Stimulated activated CD4-positive, alpha-beta T cell treated with anti-CD3 and anti-CD28 coated beads, Interleukin-2, amount 100 ng/mL, for 48 hours (primary cell): Measurements from ENCODE around the gene TAF1A.
A peak's percentile ranks its signal among the peaks of the same experiment; 100 is the strongest.
"Not testable (repeated sequence)": the region's sequence is repeated elsewhere in the genome, so short reads cannot be mapped to it uniquely, and the experiment has no call there.

Experiments used
- DNase-seq, 2 donors: peaks; one replicate each; pipeline ENCODE4 v3.0.0-alpha.2; 2020

TAF1A gene

DNA sequence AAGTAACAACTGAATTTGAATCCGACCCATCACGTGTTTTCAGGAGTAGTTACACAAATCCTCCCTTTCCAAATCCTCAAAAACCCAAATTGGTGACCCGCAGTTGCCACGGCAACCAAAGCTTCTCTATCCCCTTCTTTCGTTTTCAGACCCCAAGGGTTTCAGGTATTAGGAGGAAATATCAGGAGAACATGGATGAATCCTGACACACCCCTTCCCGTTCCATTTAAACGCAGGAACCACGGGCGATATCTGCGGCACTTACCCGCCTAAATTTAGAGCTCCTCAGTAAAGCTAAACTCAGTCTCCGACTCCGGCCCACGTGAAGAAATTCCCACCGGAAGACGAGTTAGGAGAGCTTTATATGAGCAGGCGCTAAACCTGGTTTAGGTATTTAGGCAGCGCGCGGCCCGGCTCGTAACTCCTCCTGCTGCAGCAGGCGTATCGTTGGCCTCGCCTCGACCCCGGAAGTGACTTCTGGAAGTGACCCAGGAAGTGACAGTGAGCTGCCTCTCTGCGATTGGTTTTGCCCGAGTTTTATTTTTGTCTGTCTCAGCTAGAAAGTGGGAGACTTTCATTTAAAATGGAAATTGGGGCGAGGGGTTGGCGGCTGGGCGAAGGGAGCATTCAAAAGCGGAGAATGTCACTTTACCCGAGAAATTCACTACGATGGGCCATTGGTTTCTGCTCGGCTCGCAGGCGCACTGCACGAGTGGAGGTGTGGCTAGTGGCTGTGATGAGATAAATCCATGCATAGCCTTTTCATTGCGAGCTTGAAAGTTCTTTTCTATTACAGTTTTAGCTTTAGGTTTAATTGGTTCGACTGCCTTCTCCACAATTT, at the start of gene TAF1A:
TAF1A (minus strand) TSS at position 472 of the 841 bp plus-strand sequence.
- peak; percentile 70 to 75 for DNase-seq

DNA sequence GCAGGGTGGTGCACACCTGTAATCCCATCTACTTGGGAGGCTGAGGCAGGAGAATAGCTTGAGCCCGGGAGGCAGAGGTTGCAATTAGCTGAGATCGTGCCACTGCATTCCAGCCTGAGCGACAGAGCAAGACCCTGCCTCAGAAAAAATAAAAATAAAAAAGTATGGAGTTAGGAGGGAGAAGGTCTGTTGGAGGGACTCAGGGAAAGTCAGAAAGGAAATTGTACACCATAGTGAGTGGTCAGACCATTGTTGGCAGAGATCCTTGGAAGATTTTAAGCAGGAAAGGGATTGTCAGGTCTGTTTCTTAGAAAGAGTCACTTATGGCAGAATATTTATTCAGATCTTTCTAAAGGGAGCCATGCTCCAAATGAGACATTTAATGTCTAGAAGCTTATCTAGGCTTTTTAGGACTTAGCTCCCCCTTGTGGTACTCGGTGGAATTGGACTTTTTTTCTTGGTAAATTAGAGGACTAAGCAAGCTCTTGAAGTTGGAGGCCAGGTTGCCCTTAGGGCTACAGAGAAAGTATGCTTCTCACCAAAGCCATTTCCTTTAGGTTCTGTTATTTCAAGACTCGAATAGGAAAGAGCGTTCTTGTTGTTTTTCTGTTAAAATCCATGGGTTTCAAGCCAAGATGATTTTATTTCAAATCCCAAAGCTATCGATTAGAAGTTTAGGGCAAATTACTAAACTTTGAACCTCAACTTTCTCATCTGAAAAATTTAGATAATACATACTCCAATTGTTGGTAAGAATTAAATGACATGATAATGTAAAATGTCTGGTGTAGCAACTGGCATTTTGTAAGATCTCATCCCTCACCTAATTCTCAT, 44.7 kb upstream of the TAF1A start:
- DNase-seq: peak; percentile 65 to 78

DNA sequence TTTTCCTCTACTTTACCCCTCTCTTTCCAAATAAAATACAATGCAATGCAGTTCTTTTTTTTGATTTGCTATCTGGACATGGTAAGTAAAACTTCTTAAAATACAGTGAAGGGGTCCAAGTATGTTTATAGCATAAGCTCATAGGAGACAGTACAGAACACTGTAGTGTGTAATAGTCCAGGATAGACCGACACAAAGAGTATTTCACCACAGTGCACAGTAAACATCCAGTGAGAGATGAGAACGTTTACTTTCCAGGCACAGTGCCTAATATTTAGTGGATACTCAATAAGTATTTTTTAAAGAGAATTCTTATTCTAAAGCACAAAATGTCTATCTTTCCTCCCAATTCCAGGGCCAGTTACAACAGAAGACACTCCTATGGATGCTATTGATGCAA, 43.0 kb upstream of the TAF1A start:
- no peak for DNase-seq

DNA sequence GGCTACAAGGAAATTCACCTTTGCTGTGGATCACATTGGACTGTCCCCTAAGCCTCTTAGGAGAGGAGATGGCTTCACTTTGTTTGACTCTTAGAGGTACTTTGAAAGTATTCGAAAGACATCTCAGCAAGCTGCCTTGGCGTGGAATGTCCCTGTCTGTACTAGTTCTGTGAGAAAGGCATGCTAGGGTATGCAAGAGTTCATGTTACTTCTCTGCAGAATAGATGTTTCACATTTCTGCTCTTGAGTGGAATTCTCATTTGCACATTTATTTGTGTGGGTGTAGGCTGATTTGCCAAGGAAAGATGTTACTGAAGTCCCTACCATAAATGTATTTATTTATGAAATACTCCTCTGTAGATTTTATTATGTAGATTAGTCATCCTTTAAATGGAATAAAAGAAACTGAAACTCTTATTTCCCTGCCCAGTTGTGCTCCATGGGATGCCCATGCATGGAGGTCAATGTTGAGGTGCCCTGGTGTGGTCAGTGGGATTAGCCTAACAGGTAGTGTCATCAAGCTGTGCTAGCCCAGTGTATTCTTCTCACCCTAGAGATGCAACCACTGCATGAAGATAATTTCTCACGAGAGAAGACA, 42.0 kb upstream of the TAF1A start:
- DNase-seq: no peak

DNA sequence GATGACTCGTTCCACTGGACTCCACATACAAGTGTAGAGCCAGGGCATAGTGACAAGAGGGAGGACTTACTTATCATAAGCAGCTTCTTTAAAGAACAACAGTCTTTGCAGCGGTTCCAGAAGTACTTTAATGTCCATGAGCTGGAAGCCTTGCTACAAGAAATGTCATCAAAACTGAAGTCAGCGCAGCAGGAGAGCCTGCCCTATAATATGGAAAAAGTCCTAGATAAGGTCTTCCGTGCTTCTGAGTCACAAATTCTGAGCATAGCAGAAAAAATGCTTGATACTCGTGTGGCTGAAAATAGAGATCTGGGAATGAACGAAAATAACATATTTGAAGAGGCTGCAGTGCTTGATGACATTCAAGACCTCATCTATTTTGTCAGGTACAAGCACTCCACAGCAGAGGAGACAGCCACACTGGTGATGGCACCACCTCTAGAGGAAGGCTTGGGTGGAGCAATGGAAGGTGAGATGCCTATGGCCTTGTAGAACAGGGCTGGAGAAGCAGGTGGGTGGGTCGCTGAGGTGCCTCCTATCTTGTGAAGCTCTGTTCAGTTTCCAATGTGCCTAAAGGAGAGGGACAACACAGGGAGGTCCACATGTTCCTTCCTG, 40.3 kb upstream of the TAF1A start:
- DNase-seq: no peak

DNA sequence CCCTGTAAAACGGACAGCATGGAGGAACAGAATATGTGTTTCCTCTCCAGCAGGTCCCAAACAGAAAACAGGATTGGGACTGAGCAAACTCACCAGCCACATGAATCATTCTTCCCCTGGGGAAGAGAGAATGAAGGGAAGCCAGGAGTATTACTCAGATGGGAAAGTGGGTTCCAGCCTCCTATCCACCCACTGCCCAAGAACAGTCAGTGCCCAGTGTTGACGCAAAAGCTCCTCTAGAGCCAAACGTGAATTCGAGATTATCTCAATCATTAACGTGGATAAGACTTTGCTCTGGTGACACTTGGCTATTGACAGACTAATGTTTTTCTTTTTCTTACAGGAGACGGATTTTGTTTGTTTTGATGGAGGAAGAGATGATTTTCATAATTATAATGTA, 37.5 kb upstream of the TAF1A start:
- DNase-seq: no peak

DNA sequence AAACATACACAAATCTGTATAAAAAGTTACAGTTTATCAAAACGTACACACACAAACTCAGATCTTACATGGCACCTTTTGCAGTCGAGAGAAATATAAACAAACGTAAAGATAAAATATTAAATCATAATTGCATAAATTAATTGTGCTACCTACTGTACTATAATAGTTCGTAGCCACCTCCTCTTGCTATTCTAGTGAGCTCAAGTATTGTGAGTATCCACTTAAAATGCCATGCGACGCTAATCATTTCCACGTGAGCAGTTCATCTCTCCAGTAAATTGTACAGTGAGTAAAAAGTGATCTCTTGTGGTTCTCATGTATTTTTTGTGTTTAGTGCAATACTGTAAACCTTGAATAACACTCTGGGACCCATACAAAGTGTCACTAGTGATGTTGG, 34.5 kb upstream of the TAF1A start:
- no peak for DNase-seq

DNA sequence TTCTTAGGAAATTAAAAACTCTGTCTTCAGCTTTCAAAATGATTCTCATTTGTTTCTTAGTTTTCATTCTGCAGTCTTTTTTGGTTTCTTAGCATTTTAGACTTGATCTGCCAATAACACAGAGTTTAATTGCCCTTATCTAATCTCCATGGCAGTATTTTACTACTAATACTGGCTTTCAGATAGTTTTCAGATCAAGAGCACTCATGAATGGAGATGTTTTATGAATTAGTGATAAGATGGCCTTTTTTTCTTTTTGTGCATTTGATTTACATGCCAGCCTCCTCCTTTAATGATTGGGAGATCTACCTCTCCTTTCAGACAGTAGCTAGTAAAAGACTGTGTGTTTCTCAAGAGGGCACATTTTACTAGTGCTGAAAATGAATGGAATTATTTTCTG, 33.7 kb upstream of the TAF1A start:
- DNase-seq: no peak

DNA sequence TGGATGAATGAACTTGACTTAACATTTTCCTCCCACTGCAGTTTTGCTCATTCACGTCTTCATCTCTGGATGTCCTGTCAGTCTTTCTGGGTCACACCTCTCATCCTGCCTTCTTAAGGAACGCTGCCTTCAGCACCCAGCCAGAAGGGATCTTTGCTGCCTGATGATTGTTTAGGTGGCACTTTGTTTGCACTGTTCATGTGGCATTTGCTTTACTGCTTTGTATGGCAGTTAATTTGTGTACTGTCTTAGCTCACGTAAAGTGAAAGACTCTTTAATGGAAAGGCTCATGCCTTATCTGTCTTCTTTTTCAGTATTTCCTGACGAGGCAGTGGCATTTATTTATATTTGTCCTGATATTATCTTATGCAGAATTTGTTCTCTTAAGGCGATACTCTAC, 33.0 kb upstream of the TAF1A start:
- DNase-seq: no peak

DNA sequence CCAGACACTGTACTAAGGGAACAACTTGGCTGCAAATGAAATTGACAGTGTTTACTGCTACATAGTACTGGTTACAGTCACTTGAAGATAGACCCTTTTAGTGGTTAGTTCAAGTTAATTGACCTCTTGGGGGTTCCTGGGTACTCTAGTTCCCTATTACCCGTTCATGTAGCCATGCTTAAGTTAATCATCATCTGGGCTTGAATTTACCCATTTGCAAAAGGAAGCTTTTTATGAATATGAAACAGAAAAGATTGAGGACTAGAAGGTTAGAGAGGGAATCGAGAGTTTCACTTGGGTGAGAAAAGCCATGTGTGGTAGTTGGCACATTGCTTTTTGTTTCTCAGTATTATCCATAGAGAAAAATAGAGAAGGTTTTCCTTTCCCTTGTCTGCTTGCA, 30.8 kb upstream of the TAF1A start:
- DNase-seq: no peak

DNA sequence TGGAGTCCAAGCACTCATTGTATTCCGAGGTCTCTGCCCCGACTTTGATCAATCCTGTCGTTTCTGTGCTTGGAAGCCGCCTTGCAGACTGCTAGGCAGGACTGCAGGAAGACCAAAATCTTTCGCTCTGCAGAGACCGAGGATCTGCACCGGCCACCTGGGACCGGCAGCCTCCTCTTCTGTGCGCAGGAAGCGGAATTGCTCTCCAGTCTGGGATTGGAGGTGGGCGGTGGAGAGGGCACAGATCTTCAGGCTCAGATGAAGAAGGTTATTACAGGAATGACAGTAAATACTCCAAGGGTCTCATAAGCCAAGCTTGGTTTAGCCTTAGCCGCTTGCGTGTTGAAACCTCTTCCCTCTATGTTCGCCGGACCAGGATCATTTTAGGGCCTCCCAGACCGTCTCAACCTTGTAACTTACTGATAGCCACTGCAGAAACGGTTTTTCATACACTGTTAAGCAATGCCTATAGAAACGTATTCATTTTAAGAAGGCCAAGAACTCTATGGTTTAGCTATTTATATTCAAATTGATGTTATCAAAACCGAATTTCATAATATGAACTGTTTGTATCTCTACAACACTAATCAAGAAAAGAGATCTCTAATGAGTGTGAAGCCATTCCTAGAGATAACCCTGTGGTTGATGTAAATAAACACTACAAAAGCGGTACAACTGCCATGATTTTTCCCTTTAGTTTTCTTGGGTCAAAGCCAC, 29.3 kb upstream of the TAF1A start:
- DNase-seq: no peak

DNA sequence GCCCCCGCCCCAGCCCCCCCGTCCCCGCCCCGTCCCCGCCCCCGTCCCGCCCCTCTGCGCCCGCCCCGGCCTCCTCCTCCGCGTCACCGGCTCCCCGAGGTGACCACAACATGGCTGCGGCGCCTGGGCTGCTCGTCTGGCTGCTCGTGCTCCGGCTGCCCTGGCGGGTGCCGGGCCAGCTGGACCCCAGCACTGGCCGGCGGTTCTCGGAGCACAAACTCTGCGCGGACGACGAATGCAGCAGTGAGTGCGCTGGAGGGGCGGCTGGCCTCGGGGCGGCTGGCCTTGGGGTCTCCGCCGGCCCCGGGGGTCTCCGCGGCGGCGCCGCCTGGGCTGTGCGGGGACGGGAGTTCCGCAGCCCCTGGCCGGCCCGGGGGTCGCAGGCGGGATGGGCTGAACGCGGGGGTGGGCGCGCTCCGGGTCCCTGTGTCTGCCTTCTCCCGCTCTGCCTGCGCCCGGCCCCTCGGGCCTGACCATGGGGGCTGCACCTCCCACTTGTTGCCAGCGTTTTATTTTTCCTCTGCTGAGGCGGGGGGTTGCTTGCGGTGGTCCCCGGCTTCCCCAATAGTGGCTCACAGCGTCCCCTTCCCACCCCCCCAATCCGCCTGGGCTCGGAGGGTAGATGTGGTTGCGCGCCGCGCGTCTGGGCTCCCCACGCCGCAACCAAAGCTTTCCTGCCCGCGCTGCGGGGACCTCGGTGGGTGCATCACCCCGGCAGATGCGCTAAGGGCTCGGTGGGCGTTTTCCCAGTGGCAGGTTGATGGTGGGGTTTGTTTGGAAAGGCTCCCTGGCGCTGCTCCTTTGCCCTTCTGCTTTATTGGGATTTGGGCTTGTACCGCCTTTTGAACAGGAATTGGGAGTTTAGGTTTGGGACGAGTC, 28.5 kb upstream of the TAF1A start, which contains the start of gene MIA3:
MIA3 (plus strand) TSS at position 97 of the 879 bp plus-strand sequence; CDS start at position 111, 14 bp downstream.
- DNase-seq: peak; percentile 59 to 65

DNA sequence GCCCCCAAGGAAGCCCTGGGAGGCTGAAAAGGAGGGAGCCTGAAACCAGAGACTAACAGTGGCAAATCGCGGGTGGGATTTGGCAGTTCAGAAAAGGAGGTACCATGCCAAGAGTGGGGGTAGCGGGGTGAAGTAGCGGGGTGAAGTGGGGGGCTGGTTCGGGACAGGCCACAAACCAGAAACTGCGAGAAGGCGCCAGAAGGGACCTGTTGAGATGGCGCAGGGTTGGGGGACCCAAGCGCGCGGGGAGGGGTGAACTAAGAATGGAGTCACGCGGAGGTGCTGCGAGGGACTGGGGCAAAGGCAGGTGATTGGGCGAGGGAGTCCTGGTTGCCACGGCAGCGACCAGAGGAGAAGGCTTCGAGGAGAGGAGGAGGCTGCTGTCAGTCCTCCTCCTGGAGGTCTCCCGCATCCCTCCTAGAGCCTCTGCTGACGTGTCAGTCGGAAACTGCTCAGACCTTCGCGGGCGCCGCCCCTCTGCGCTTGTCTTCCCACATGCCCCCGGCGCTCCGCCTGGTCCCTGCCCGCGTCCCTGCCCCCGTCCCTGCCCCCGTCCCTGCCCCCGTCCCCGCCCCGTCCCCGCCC, 27.7 kb upstream of the TAF1A start:
- peak; percentile 74 to 77 for DNase-seq

DNA sequence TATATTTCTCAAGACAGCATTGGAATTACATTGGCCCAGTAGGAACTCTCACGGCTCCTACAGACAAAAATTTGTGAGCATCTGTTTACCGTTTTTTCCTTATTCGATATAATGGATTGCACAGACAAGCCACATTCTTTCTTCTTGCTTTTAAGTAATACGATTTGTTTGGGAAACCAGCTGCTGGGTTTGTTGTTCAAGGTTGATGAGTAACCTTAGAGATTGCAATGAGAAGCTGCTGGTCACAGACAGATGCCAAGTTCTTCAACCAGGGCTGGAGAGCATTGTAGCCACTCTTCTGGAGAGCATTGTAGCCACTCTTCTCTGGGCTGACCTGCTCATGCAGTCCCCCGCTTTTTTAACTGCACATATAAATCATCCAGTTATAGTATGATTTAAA, 26.8 kb upstream of the TAF1A start:
- DNase-seq: no peak

DNA sequence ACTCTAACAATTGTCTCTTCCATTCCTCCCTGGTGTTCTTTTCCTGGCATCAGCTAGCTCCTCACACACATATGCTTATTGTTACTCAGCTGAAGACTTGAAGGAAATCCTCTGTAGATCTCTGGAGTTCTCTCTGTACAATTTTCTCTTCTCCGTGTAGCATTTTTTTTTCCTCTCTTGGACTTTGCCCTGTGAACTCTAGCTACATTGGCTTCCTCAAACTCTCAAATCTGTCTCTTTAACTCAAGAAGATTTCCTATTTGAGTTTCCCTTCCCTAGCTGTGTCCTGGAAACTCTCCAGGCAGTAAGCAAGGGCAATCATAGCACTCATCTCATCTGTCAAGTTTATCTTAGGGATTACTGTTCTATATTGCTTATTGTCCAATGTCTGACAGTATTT, 23.9 kb upstream of the TAF1A start:
- no peak for DNase-seq

DNA sequence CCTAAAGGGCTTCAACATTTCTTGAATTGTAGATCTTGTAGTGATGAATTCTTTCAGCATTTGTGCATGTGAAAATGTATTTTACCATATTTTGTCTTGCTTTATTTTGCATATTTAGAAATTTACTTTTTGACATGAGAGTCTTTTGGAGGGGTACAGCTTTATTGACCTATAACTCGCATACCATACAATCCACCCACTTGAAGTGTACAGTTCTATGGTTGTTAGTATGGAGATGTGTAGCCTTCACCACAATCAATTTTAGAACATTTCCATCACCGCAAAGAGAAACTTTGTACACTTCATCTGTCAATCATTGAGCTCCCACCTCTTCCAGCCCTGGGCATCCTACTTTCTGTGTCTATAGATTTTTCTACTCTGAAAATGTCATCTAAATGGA, 21.0 kb upstream of the TAF1A start:
- no peak for DNase-seq

DNA sequence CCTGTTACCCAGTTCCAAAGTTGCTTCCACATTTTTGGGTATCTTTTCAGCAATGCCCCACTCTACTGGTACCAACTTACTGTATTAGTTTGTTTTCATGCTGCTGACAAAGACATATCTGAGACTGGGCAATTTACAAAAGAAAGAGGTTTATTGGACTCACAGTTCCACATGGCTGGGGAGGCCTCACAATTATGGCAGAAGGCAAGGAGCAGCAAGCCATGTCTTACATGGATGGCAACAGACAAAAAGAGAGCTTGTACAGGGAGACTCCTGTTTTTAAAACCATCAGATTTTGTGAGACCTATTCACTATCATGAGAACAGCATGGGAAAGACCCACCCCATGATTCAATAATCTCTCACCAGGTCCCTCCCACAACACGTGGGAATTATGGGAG, 19.4 kb upstream of the TAF1A start:
- DNase-seq: not testable (repeated sequence)

DNA sequence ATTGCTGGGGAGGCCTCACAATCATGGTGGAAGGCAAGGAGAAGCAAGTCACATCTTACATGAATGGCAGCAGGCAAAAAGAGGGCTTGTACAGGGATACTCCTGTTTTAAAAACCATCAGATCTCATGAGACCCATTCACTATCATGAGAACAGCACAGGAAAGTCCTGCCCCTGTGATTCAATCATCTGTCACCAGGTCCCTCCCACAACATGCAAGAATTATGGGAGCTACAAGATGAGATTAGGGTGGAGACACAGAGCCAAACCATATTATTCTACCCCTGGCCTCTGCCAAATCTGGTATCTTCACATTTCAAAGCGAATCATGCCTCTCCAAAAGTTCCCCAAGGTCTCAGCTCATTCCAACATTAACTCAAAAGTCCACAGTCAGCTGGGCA, 17.0 kb upstream of the TAF1A start:
- no peak for DNase-seq

DNA sequence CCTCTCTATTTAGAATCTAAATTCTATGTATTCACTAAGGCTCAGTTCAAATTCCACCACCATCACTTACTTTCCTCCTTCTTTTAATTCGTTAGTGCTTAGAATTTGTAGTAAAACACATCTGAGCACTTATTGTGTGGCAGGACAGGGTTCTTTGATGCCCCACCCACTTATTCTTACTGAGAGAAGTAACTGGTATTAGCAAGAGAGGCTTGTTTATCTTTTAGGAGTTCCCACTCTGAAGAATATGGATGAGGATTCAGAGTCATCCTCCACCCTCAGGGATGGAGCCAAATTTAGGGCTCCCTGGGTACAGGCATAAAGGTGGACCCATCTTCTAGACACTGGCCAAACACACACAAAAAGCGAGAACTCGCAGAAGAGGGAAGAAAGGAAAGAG, 11.5 kb upstream of the TAF1A start:
- no peak for DNase-seq

DNA sequence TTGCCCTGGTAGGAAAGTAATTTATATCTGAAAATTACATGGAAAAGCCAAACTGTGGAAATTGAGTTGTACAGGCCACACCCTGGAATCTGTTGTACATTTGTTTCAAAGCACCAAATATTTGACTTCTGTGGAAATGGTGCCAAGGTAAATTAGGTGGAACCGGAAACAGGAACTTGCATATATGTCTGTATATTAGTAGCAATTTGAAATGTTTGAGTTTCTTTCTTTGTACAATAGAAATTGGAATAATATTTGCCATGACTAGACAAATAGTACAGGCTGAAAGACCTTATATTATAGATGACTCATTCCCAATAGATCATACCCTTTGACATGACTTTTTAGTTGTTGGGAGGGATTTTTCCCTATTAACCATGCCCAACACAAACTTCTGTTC, 10.5 kb upstream of the TAF1A start:
- DNase-seq: no peak

DNA sequence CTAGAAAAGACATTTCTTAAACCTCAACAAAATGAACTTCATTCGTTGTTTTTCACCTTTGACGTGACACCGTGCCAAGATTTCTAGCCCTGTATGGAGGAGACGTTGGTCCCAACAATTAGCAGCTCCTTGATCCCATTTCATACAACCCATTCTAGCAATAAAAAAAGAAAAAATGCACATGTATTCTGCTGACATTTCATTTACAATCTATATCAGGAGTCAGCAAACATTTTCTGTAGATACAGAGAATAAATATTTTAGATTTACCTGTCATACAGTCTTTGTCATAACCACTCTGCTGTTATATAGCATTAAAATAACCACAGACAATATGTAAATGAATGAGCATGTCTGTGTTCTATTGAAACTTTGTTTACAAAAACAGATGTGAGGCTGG, 7.0 kb upstream of the TAF1A start:
- DNase-seq: no peak
